Measurements from ENCODE around the gene TMEM59L. TPM values are rescaled to one million over a fixed set of nuclear protein-coding genes. Genes with fewer than 3 reads are reported as not detected.

Gene TMEM59L
- total and polyA plus RNA-seq, 9 of the 15 experiments (the other 6 are each of a cell fraction or from before 2014, with no cell fraction given): 0.37 TPM; not detected in 8

- TF ChIP-seq ZNF717 (CRISPR knock-in tag; IDR thresholded peaks at IDR 0.05) (no peak), USF1 (CRISPR knock-in tag; IDR thresholded peaks at IDR 0.05) (0 out of 2 replicates have a peak, but pooled peaks have one; percentile 23), ZHX1 (conservative IDR thresholded peaks at IDR 0.05; ENCODE audit: low read length) (no peak), PHF20 (IDR thresholded peaks at IDR 0.05; ENCODE audit: partially characterized antibody) (peak; percentile 42), SNAPC5 (CRISPR knock-in tag; IDR thresholded peaks at IDR 0.05) (no peak), NFIX (CRISPR knock-in tag; IDR thresholded peaks at IDR 0.05; ENCODE audit: low read depth) (no peak), CXXC5 (CRISPR knock-in tag; IDR thresholded peaks at IDR 0.05) (peak; percentile 80), CHD2 (IDR thresholded peaks at IDR 0.05; ENCODE audit: low read depth, low read length) (no peak), ZNF121 (CRISPR knock-in tag; conservative IDR thresholded peaks at IDR 0.05) (no peak), SRSF7 (optimal IDR thresholded peaks at IDR 0.05; ENCODE audit: low read depth, low read length) (no peak), HCFC1 (IDR thresholded peaks at IDR 0.05; ENCODE audit: low read depth, low read length) (peak; percentile 41), KLF13 (tag; IDR thresholded peaks at IDR 0.05; ENCODE audit: borderline replicate concordance, low read depth) (no peak), ZNF165 (CRISPR knock-in tag; IDR thresholded peaks at IDR 0.05; ENCODE audit: borderline replicate concordance) (no peak), DIDO1 (tag; IDR thresholded peaks at IDR 0.05; ENCODE audit: low read depth) (no peak; the same call in 1 of the 2 replicates), BDP1 (IDR thresholded peaks at IDR 0.05; ENCODE audit: insufficient read depth, insufficient read length) (no peak), POLR2AphosphoS2 (IDR thresholded peaks at IDR 0.05; ENCODE audit: low read length) (no peak), E2F4 (CRISPR knock-in tag; IDR thresholded peaks at IDR 0.05; ENCODE audit: low read depth) (no peak), ELF1 (tag; IDR thresholded peaks at IDR 0.05) (no peak), ZNF174 (CRISPR knock-in tag; IDR thresholded peaks at IDR 0.05) (no peak), ARID3B (CRISPR knock-in tag; IDR thresholded peaks at IDR 0.05; ENCODE audit: borderline replicate concordance) (no peak), ATF4 (CRISPR knock-in tag; IDR thresholded peaks at IDR 0.05) (no peak), NCOR1 (IDR thresholded peaks at IDR 0.05) (no peak), ZNF444 (CRISPR knock-in tag; IDR thresholded peaks at IDR 0.05) (no peak), NFATC3 (IDR thresholded peaks at IDR 0.05) (no peak)
Measured at GRCh38 chr19:18596752-18597157, 15.9 kb upstream of the TMEM59L start (continued).
